KBM-7 (cell line): Measurements from ENCODE around the gene XPR1.
"Not testable (repeated sequence)": the region's sequence is repeated elsewhere in the genome, so short reads cannot be mapped to it uniquely, and the experiment has no call there.

Source experiments
- DNase-seq: peaks from one replicate; pipeline ENCODE4 v3.0.0-alpha.2; 2015
- in situ Hi-C: fragments of 300-500 bp; cut with MboI; formaldehyde crosslinking; loops from 2 replicates; pipeline ENCODE4 v1.14.3; 2020; ENCODE audit warnings: low sequenced_read_pairs, low pct_unique_long_range_greater_than_20kb, mixed read lengths

XPR1 gene

GRCh38 chr1:180796897-180797640 is 165.2 kb downstream of the XPR1 start:
- in situ Hi-C loops = no loop called here
- DNase-seq = no peak

- DNase-seq = no peak
- in situ Hi-C loops = no loop called here
Observed at GRCh38 chr1:180800945-180801344, 169.1 kb downstream of the XPR1 start.

- no peak for DNase-seq
- in situ Hi-C loops = no loop called here
Observed at GRCh38 chr1:180802813-180803212, 171.0 kb downstream of the XPR1 start.

DNA sequence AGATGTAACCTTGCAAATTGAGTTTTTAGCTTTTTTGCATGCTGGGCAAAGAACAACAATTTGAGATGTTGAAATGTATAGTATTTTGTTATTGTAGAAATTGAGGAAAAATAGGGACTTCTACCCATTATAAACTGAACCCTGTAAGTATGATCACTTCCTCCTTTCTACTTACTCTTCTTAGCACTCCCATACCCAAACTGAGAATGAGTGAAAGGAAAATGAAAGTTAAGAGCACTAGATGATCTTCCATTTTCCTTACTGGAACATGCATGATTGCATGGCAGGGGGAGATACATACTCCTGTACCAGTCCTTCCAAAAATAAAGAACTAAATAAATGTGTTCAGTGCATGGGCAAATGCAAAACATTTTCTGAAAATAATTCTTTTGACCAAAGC is 173.5 kb downstream of the XPR1 start:
- in situ Hi-C loops = no loop called here

GRCh38 chr1:180811298-180811697 is 179.5 kb downstream of the XPR1 start:
- in situ Hi-C loops = no loop called here
- no peak for DNase-seq

More for the DNA sequence above, 173.5 kb downstream of the XPR1 start:
- no peak for DNase-seq

- in situ Hi-C loops = no loop called here
- DNase-seq = no peak
Observed at GRCh38 chr1:180811886-180812285, 180.1 kb downstream of the XPR1 start.

GRCh38 chr1:180814258-180814657 is 182.4 kb downstream of the XPR1 start:
- in situ Hi-C loops = no loop called here
- DNase-seq = no peak

- in situ Hi-C loops = no loop called here
- no peak for DNase-seq
Observed at GRCh38 chr1:180815188-180815587, 183.4 kb downstream of the XPR1 start.

DNA sequence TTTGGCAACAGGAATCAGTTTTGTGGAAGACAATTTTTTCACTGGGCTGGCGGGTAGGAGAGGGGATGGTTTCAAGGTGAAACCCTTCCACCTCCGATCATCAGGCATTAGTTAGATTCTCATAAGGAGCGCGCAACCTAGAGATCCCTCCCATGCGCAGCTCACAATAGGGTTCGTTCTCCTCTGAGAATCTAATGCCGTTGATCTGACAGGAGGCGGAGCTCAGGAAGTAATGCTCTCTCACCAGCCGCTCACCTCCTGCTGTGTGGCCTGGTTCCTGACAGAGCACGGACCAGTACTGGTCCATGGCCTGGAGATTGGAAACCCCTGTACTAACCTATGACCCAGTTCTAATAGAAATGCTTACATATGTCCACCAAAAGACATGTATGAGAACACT is 184.3 kb downstream of the XPR1 start:
- no peak for DNase-seq
- in situ Hi-C loops = no loop called here

DNA sequence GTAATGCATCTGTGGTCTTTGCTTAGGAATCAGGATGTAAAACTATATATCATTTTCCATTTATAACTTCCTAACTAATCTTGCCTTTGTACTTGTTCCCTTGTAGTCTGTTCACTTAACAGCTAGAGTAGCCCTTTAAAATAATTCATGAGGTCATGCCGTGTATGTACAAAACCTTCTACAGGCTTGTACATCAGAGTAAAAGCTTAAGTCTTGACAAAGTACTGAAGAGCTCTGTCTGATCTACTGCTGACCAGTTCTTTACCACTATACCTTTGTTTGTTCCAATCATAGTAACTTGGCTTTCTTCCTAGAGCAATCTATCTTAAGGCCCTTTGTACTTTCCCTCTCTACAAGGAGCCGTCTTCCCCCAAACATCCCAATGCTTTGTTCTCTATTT is 190.1 kb downstream of the XPR1 start:
- in situ Hi-C loops = no loop called here
- DNase-seq = no peak

GRCh38 chr1:180831507-180831906 is 199.7 kb downstream of the XPR1 start:
- in situ Hi-C loops, DNase-seq: not testable (repeated sequence)

- DNase-seq, in situ Hi-C loops: not testable (repeated sequence)
Observed at GRCh38 chr1:180833180-180833579, 201.4 kb downstream of the XPR1 start.

- in situ Hi-C loops = no loop called here
- DNase-seq = no peak
Observed at GRCh38 chr1:180836449-180836848, 204.6 kb downstream of the XPR1 start.

GRCh38 chr1:180837020-180837419 is 205.2 kb downstream of the XPR1 start:
- in situ Hi-C loops = no loop called here
- no peak for DNase-seq

GRCh38 chr1:180838535-180838934 is 206.7 kb downstream of the XPR1 start:
- in situ Hi-C loops = no loop called here
- no peak for DNase-seq

DNA sequence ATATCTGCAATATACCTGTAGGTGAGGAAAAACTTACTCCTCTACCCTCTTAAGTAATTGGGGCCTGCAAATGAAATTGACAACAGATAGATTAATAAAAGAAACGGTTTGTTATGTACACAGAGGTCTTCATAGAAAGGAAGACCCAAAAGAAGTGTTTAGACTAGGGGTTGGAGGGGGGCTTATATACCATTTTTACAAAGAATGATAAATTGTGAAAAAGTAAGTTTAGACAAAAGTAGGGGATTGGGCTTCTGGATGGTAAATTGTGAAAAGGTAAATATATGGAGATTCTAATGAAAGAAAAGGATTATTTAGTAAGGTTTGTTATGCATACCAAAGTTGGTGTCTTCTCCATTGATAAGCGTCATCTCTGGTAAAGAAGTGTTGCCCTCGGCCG is 207.7 kb downstream of the XPR1 start:
- in situ Hi-C loops = no loop called here
- DNase-seq = no peak

GRCh38 chr1:180841415-180841814 is 209.6 kb downstream of the XPR1 start:
- DNase-seq = no peak
- in situ Hi-C loops = no loop called here

- in situ Hi-C loops = no loop called here
Observed at GRCh38 chr1:180842052-180842451, 210.2 kb downstream of the XPR1 start.

GRCh38 chr1:180842491-180843275 is 210.9 kb downstream of the XPR1 start:
- no peak for DNase-seq

More at GRCh38 chr1:180842052-180842451, 210.2 kb downstream of the XPR1 start:
- no peak for DNase-seq

DNA sequence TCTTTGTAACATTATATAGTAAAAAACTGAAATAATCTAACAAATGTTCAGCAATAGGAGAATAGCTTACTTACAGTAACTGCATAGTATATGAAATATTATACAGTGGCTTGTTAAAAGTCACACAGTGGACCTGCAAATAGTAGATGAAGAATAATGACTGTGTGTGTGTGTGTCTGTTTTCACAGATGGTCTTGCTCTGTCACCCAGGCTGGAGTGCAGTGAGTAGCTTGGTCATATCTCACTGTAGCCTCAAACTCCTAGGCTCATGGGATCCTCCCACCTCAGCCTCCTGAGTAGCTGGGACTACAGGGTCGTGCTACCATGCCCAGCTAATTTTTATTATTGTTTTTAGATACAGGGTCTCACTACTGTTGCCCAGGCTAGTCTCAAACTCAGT is 213.5 kb downstream of the XPR1 start:
- in situ Hi-C loops = no loop called here
- no peak for DNase-seq

More at GRCh38 chr1:180842491-180843275, 210.9 kb downstream of the XPR1 start:
- in situ Hi-C loops = no loop called here
